HG02571 (cell line): ENCODE data around the gene AUNIP.
"Not testable (repeated sequence)": the region's sequence is repeated elsewhere in the genome, so short reads cannot be mapped to it uniquely, and the experiment has no call there.

Experiments
- ATAC-seq: cut with Tn5 transposase; IDR thresholded peaks from one replicate; pipeline ENCODE4 v1.9.1; 2021; ENCODE audit warnings: mild to moderate bottlenecking, moderate library complexity; ENCODE audit not compliant: unreplicated experiment

The AUNIP gene

DNA sequence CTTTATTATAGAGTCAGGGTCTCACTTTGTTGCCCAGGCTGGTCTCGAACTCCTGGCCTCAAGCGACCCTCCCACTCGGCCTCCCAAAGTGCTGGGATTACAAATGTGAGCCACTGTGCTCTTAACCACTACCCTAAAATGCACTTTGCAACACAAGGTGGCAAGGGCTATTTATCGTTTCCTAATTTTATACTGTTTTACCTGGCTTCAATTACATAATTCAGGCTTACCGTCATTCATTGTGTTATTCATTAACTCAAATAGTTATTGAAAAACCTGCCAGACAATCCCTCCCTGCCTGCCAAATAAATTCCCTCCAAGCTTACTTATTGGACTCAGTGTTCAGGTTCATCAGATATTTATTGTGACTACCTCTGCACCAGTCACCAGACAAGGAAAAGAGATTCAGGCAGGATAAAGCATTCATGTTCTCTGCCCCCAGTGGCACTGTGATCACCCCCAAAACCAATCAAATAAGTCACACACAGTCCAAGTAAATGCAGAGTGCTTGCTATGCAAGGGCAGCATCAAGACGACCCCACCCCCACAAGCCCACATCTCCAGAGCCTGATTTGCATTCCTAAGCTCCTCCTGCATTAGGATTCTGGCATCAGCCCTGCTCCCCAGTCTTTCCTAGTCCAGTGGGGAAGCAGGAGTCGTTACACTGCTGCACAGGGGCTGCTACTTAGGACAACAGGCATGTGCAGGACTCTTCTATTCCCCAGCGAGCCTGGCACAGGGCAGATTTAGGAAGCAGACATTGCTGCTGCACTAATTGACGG lies 8.1 kb upstream of the AUNIP start:
- ATAC-seq: no peak

DNA sequence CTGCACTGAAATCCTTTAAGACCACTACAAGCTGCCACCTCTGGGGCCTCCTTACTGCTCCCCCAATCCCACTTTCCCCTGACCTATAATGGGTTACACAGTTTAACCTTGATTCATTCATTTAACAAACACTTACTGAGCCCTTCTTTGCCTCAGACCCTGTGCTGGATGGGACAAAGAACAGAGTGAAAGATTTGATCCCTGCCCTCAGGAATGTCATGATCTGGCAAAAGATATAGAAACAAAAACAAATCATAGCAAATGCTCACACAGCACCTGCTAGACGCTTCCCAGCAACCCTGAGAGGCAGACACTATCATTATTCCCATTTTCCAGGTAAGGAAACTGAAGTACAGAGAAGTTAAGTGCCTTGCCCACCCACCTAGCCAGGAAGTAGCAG lies 7.0 kb upstream of the AUNIP start:
- no peak for ATAC-seq

DNA sequence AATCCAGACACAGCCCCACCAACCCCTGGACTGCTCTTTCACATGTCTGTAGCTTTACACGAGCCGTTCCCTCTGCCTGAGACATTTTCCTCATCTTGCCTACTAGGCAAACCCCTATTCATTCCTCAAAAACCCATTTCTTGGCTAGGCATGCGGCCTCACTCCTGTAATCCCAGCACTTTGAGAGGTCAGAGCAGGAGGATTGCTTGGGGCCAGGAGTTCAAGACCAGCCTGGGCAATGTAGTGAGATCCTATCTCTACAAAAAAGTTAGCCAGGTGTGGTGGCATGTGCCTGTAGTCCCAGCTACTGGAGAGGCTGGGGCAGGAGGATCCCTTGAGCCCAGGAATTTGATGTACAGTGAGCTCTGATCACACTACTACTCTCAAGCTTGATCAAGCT lies 5.2 kb upstream of the AUNIP start:
- no peak for ATAC-seq

DNA sequence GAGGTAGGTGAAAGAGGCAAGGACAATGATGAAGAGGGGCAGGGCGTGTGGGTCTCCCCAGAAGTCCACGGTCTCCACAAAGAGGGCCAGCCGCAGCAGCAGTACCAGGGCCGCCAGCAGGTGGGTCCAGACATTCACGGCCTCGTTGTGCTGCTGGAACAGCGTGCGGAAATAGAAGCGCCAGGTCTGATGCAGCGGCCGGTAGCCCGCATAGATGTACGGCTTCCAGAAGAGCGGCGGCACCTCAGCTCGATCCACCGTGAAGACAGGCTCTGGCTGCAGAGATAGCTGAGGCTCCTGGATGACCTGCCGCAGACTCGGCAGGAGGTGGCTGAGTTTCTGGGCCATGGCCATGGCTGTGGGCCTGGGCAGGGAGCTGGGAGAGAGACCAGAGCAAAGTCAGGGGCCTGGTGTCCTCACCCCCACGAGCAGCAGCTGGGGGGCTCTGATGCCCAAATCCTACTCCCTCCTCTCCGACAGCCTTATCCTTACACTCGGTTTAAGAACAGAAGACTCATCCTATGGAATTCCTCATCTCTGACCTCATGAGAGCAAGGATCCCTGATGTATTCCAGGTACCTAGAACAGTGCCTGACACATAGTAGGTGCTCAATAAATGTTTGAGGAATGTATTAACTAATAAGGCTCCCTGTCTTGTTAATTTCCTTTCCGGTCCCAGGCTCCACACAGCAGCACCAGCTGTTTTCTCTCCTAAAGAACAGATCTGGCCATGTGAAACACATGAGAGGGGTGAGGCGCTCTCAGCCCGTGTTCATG lies 4.4 kb upstream of the AUNIP start:
- ATAC-seq: no peak

DNA sequence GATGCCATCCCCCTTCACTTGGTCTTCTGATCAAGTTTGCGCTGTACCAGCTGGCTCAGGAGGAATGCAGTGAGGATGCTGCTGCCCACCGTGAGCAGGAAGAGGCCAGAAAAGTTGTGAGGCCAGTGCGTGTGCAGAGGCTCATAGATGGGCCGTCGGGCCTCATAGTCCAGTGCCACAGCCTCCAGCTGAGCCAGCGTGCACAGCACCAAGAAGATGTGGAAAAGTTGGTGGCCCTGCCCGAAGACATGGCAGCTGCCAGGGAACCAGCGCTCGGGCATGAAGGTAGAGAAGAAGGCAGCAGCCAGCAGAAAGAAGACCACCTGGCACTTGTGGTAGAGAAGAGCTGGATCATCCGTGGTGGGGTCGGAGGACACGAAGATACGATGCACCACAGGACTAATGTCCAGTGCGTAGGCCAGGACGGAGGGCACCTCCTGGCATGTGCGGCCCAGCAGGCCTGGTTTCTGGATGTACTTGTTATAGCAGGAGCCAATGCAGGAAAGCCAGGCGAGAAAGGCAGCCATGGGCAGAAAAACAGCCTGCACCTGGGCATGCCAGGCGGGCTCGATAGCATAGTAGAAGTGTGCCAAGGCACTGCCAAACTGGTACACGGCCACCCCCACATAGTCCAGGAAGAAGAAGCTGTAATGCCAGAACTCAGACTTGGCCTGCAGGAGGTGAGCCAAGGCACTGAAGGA lies 3.7 kb upstream of the AUNIP start:
- no peak for ATAC-seq

DNA sequence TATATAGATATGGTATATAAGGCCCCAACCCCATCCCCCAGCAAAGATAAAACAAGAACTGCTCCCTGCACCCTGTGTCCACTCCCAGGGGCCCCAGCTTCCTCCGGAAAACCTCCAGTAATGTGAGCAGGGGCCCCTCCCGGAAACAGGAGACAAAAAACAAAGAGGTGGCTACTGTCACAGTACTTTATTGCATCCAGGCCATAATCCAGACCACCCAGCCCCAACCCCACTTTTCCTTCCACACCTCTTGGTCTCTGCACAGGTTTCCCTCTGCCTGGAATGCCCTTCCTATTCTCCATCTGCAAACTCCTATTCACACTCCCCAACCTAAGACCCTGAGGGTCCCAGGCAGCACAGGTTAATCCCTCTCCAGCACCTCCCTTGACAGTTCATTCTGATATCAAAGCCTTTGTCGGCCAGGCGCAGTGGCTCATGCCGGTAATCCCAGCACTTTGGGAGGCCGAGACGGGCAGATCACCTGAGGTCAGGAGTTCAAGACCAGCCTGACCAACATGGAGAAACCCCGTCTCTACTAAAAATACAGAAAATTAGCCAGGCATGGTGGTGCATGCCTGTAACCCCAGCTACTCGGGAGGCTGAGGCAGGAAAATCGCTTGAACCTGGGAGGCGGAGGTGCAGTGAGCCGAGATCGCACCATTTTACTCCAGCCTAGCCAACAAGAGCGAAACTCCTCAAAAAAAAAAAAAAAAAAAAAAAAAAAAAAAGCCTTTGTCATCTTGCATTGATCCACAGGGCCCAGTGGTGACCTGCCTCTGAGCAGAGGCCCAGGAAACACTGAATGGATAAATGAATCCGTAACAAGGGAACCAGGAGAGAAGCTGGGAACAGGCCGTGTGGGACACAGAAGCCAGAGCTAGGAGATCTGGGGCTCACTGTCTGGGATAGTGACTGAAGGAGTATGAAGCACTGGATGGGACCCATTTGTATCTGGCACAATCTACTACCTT lies 2.3 kb upstream of the AUNIP start:
- no peak for ATAC-seq

DNA sequence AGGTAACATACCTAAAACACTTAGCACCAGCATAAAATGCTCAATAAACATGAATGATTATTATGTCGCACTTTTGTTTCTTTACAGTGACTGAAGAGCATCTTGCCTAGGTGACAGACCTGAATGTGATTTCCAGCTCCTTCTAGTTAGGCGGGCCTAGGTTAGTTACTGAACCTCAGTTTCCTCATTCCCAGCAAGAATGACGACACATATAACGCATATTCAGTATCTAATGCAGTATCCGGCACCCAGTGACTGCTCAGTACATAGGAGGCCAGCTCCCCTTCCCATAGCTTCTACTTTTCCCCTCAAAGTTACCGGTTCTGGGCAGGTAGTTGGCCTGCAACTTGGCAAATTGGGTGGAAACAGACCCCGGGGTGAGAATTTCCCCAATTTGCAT lies 763 bp downstream of the AUNIP start:
- no peak for ATAC-seq

DNA sequence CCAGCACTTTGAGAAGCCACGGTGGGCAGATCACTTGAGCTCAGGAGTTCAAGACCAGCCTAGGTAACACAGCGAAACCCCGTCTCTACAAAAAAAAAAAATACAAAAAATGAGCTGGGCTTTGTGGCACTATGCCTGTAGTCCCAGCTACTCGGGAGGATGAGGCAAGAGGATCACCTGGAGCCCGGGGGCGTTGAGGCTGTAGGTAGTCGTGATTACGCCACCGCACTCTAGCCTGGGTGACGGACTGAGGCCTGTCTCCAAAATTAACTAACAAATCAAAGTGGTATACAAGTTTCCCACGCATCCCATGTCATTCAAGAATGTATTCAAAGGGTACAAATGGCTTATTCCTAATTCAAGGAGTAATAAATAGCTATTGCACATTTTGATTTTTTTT lies 2.4 kb downstream of the AUNIP start:
- ATAC-seq: no peak

DNA sequence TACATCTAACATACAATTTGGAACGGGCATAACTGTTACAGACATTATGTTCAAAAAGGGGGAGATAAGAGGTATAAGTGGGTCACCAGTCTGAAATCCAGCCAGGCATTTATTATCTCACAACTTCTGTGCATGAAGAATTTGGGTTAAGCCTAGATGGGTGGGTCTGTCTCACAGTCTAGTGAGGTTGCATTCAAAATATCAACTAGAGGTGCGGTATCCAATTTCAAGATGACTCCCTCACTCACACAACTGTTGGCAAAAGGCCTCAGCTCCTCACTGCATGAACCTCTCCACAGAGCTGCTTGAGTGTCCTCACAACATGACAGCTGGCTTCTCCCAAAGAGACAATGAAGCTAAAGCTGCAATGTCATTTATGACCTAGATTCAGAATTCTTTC lies 4.7 kb downstream of the AUNIP start:
- ATAC-seq: no peak

DNA sequence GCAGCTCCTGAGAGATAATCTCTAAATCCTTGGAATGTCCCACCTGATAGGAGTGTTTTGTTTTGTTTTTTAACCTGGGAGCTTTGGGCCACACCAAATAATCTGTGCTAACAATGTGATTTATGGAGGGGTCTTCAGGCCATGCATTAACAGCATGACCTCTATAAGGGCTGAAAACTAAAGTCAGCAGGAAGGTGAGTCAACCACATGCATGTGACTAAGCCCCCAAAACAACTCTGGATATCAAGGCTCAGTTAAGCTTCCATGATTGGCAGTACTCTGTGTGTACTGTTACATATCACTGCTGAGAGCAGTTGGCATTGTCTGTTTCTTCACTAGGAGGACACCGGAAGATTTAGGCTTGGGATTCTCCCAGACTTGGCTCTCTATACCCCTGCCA lies 10.7 kb downstream of the AUNIP start:
- no peak for ATAC-seq

DNA sequence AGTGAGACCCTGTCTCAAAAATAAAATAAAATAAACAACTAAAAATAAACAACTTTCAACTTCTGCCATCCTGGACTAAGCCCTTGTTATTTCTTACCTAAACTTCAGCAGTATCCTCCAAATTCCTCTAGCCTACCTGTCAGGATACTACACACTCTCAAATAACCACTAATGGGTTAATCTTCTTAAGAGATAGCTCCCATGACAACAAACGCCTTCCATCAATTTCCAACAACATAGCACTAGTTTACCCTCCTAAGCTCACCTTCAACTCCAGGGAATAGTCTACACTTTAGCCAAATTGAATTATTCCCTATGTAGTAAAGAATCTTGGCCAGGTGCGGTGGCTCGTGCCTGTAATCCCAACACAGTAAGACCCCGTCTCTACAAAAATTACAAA lies 11.3 kb downstream of the AUNIP start:
- no peak for ATAC-seq

DNA sequence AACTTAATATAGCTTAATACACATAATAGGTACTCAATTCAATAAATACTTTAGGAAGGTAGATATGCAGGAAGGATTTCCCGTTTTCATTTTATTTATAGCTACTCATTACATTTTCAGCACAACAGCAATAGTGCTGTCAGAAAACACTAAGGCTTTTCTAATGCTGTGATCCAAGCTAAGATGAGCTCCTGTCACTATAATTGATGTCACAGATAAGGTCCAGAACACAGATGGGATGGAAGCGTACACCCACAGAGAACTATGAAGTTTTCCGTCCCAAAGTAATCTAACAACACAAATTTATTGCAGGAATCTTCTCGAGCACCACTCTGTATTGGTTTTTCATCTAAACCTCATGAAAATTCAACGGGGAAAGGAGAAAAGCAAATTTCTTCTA lies 13.6 kb downstream of the AUNIP start:
- ATAC-seq: no peak

DNA sequence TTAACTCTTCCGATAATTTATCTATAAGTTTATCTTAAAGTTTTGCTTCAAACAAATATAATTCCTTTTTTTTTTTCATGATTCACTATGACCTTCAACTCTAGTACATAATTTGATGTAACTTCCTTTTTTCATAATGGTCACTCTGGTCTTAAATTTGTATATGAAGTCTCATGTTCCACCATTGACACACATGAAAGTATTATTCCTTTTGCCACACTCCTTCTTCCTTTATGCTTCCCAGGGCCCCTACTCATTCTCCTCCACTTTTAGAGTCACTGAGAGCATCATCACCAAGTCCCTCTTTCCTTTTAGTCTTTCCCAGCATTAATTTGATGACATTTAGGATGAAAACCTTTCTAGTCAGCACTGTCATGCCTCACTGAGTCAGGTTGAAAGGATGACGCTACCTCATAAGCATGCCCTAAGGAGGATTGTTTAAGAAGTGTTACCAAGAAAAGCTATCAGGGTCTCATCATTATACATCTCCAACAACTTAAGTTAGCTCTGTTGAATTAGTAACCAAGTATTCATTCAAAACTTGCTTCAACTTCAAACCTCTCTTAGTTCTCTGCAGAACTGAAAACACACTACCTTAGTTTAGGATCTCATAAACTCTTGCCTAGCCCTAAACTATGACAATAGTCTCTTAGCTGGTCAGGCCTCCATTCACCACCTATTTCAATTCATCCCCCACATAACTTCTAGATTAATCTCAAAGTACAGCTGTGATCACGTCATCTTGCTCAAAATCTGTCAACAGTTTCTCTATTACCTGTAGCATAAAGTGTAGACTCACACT lies 14.5 kb downstream of the AUNIP start:
- ATAC-seq: no peak

DNA sequence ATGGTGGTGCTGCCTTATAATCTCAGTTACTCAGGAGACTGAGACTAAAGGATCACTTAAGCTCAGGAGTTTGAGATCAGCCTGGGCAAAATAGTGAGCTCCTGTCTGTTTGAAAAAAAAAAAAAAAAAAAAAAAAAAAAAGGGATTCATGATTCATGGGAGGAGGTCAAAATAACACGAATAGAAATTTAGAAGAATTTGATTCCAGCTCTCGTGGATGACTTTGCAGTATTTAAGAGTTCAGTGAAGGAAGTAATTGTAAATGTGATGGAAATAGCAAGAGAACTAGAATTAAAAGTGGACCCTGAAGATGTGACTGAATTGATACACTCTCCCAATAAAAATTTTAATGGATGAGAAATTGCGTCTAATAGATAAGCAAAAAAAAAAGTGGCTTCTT lies 15.8 kb downstream of the AUNIP start:
- no peak for ATAC-seq

DNA sequence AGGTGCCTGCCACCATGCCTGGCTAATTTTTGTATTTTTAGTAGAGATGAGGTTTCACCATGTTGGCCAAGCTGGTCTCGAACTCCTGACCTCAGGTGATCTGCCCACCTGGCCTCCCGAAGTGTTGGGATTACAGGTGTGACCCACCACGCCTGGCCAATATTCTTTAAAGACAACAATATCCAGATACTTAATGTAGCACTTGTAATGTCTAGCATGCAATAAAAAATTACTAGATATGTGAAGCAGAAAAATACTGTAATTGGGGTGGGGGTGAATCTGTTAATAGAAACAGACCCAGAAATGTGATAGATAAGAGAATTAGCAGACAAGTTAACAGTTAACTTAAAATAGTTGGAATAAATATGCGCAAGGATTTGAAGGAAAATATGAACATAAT lies 19.4 kb downstream of the AUNIP start:
- ATAC-seq: not testable (repeated sequence)

DNA sequence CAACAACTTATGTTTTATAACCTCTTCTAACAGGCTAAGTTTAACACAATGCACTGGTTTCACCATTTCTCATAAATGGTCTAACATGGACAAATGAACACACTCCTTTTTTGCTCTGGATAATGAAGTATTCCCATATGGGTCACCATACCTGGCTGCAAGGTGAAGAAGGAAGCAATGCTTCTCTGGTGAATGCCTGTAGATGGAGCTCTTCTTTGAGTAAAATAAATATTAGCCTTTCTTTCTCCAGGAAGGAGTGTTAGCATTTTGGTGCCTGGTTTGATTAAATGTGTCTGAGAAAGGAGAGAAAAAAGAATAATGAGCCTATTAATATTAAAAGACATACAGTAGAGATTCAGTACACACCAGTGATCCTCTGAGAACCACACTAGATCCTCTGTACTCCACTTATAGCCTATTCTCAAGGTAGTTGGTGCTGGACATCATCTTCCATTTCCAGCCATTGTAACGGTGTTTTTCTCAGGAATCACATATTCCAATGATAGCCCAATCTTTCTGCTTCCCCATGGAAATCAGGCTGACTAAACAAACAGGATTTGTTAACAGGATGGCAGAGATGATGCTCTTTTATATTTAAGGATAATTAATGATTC lies 21.9 kb downstream of the AUNIP start:
- ATAC-seq: no peak

DNA sequence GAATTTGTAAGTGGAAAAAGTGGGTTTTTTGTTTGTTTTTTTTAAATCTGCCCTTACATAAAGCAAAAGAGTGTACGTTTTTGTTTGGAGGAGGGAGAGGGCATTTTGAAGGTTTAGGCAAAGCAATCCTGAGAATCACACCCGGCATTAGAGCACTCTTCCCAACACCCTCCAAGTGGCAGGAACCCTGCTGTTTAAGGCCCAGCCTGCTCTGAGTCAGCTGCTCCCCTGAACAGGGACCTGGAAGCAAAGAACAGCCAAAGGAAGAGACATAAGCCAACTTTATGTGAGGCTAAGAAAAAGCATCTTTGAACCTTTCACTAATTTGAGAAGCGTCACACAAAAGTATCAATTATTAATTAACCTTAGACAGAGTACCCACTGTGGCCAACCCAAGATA lies 22.6 kb downstream of the AUNIP start:
- no peak for ATAC-seq

DNA sequence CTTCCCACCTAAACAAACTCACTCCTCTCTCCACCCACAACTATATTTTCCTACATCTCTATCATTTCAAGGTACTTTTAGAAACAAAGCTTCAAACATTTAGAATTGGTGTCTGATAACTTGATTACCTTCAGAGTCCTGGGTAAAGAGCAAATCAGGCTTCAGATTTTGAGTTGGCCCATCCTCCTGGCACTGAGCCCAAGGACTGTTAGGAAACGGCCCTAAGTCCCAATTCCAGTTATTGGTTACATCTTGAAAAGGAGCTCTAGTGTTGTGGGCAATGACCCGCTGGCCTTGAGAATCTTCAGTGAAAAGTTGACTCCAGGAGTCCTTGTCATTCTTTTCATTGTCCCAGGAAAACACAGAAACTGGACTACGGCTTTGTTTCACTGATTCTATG lies 24.4 kb downstream of the AUNIP start:
- ATAC-seq: no peak

DNA sequence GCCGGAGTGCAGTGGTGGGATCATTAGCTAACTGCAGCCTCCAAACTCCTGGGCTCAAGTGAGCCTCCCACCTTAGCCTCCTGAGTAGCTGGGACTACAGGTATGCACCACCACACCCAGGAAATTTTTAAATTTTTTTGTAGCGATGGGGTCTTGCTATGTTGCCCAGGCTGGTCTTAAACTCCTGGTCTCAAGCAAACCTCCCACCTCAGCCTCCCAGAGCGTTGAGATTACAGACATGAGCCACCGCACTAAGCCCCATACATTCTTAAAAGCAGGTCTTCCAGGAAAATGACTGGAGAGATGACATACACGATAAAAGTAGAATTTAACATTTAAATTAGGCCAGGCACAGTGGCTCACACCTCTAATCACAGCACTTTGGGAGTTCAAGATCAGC lies 26.1 kb downstream of the AUNIP start:
- no peak for ATAC-seq
